SIG-M5 treated with dmso at 0.1 percent for 504 hours (cell line): Measurements from ENCODE around the gene MAP3K8.

Source experiments
- DNase-seq: peaks from one replicate; lab custom pipeline; 2025; ENCODE audit not compliant: unreplicated experiment; lab: John Stamatoyannopoulos, UW

The MAP3K8 gene

GRCh38 chr10:30489346-30489745 lies 55.4 kb downstream of the MAP3K8 start:
- DNase-seq: no peak

GRCh38 chr10:30490289-30491000 lies 56.5 kb downstream of the MAP3K8 start:
- no peak for DNase-seq

- DNase-seq: peak; percentile 86
These were observed 57.4 kb downstream of the MAP3K8 start for GRCh38 chr10:30491204-30491915.

- no peak for DNase-seq
These were observed 58.0 kb downstream of the MAP3K8 start for GRCh38 chr10:30491916-30492515.

GRCh38 chr10:30493609-30494530 lies 59.9 kb downstream of the MAP3K8 start:
- peak; percentile 91 for DNase-seq

GRCh38 chr10:30494558-30494957 lies 60.6 kb downstream of the MAP3K8 start:
- DNase-seq: peak; percentile 51

GRCh38 chr10:30495687-30496086 lies 61.7 kb downstream of the MAP3K8 start:
- DNase-seq: no peak

GRCh38 chr10:30499816-30500215 lies 65.8 kb downstream of the MAP3K8 start:
- DNase-seq: no peak

GRCh38 chr10:30500534-30500933 lies 66.5 kb downstream of the MAP3K8 start:
- no peak for DNase-seq

GRCh38 chr10:30500963-30501504 lies 67.0 kb downstream of the MAP3K8 start:
- DNase-seq: no peak

- peak; percentile 23 for DNase-seq
These were observed 68.5 kb downstream of the MAP3K8 start for GRCh38 chr10:30502266-30503060.

- DNase-seq: no peak
These were observed 69.8 kb downstream of the MAP3K8 start for GRCh38 chr10:30503700-30504266.

GRCh38 chr10:30505543-30506298 lies 71.7 kb downstream of the MAP3K8 start:
- peak; percentile 74 for DNase-seq

GRCh38 chr10:30509508-30509907 lies 75.5 kb downstream of the MAP3K8 start:
- no peak for DNase-seq

GRCh38 chr10:30510184-30510931 lies 76.4 kb downstream of the MAP3K8 start:
- DNase-seq: no peak

GRCh38 chr10:30510932-30511700 lies 77.1 kb downstream of the MAP3K8 start:
- DNase-seq: no peak
